ENCODE results near the gene EEF2KMT.

DNA sequence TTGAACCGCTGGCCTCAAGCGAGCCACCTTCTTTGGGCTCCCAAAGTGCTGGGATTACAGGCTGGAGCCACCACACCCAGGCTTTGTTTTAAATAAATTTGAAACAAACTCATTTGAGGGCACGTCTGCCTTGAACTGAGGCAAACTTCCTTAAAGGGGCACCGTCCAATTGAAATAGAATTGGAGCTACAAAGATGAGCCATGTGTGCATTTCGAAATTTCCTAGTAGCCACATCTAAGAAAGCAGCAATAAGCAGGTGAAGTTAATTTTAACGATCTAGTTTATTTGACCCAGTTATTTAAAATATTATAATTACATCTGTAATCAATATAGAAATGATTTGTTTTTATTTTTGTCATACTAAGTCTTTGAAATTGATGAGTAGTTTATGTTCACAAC, 31.1 kb downstream of the EEF2KMT start:
- TF ChIP-seq, protein P1, sequence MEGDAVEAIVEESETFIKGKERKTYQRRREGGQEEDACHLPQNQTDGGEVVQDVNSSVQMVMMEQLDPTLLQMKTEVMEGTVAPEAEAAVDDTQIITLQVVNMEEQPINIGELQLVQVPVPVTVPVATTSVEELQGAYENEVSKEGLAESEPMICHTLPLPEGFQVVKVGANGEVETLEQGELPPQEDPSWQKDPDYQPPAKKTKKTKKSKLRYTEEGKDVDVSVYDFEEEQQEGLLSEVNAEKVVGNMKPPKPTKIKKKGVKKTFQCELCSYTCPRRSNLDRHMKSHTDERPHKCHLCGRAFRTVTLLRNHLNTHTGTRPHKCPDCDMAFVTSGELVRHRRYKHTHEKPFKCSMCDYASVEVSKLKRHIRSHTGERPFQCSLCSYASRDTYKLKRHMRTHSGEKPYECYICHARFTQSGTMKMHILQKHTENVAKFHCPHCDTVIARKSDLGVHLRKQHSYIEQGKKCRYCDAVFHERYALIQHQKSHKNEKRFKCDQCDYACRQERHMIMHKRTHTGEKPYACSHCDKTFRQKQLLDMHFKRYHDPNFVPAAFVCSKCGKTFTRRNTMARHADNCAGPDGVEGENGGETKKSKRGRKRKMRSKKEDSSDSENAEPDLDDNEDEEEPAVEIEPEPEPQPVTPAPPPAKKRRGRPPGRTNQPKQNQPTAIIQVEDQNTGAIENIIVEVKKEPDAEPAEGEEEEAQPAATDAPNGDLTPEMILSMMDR (IDR thresholded peaks at IDR 0.05) = no peak
- TF ChIP-seq POLR2A (IDR thresholded peaks at IDR 0.05) = no peak
